GM18951 (cell line): ENCODE measurements around the gene CLEC7A.

ENCODE experiments used
- POLR2A ChIP-seq: IDR thresholded peaks from 4 replicates; pipeline ENCODE4 v1.6.1; 2011; ENCODE audit warnings: mild to moderate bottlenecking; ENCODE audit not compliant: insufficient read length, insufficient read depth; ENCODE audit errors: extremely low read depth
- in situ Hi-C: fragments of 300-500 bp; cut with MboI; formaldehyde crosslinking; loops from one replicate; pipeline ENCODE4 v1.12.0; 2022; ENCODE audit warnings: low sequenced_read_pairs, mixed read lengths, inconsistent platforms; ENCODE audit not compliant: unreplicated experiment

Gene CLEC7A

GRCh38 chr12:10126413-10126812, 3.6 kb downstream of the CLEC7A start:
- TF ChIP-seq POLR2A = no peak
- in situ Hi-C loops = loop anchor here (25.0 kb wide), 2 partner anchors 314 to 489 kb away; no protein-coding TSS in a partner anchor

- no peak for TF ChIP-seq POLR2A
- in situ Hi-C loops = no loop called here
Measured at GRCh38 chr12:10122689-10123088, 7.3 kb downstream of the CLEC7A start.

- in situ Hi-C loops = no loop called here
- no peak for TF ChIP-seq POLR2A
Measured at GRCh38 chr12:10121278-10121677, 8.7 kb downstream of the CLEC7A start.

- in situ Hi-C loops = no loop called here
- TF ChIP-seq POLR2A = no peak
Measured at GRCh38 chr12:10119066-10119465, 10.9 kb downstream of the CLEC7A start.

- in situ Hi-C loops = no loop called here
- no peak for TF ChIP-seq POLR2A
Measured at GRCh38 chr12:10115890-10116289, 14.1 kb downstream of the CLEC7A start.

- in situ Hi-C loops = no loop called here
- TF ChIP-seq POLR2A = no peak
Measured at GRCh38 chr12:10115311-10115710, 14.7 kb downstream of the CLEC7A start.

DNA sequence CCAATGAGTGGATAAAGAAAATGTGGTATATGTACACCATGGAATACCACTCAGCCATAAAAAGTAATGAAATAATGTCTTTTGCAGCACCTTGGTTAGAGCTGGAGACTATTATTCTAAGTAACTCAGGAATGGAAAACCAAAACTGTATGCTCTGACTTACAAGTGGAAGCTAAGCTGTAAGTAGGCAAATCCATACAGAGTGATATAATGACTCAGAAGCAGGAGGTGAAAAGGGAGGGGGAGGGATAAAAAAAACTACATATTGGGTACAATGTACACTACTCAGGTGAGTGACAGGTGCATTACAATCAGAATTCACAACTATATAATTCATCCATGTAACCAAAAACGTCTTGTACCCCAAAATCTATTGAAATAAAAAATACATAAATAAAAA, 16.1 kb downstream of the CLEC7A start:
- TF ChIP-seq POLR2A = no peak
- in situ Hi-C loops = no loop called here

DNA sequence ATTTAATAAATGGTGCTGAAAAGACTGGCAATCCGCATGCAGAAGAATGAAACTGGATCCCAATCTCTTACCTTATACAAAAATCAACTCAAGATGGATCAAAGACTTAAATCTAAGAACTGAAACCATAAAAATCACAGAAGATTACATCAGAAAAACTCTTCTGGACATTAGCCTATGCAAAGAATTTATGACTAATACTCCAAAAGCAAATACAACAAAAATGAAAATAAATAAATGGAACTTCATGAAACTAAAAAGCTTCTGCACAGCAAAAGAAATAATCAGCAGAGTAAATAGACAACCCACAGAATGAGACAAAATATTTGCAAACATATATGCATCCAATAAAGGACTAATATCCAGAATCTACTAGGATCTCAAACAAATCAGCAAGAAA, 16.9 kb downstream of the CLEC7A start:
- in situ Hi-C loops = no loop called here
- TF ChIP-seq POLR2A = no peak

GRCh38 chr12:10111451-10111850, 18.5 kb downstream of the CLEC7A start:
- no peak for TF ChIP-seq POLR2A
- in situ Hi-C loops = no loop called here

DNA sequence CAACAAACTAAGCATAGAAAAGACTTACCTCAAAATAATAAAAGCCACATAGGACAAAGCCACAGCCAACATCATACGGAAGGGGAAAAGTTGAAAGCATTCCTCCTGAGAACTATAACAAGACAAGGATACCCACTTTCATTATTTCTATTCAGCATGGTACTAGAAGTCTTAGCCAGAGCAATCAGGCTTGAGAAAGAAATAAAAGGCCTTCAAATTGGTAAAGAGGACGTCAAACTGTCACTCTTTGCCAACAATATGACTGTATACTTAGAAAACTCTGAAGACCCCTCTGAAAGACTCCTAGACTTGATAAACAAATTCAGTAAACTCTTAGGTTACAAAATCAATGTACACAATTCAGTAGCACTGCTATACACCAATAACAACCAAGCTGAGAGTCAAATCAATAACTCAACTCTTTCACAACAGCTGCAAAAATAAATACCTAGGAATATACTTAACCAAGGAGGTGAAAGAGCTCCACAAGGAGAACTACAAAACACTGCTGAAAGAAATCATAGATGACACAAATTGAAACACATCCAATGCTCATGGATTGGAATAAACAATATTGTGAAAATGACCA, 19.6 kb downstream of the CLEC7A start:
- in situ Hi-C loops = no loop called here
- no peak for TF ChIP-seq POLR2A

- no peak for TF ChIP-seq POLR2A
- in situ Hi-C loops = no loop called here
Measured at GRCh38 chr12:10102322-10102721, 27.7 kb downstream of the CLEC7A start.

- in situ Hi-C loops = no loop called here
- no peak for TF ChIP-seq POLR2A
Measured at GRCh38 chr12:10101648-10102220, 28.3 kb downstream of the CLEC7A start.

DNA sequence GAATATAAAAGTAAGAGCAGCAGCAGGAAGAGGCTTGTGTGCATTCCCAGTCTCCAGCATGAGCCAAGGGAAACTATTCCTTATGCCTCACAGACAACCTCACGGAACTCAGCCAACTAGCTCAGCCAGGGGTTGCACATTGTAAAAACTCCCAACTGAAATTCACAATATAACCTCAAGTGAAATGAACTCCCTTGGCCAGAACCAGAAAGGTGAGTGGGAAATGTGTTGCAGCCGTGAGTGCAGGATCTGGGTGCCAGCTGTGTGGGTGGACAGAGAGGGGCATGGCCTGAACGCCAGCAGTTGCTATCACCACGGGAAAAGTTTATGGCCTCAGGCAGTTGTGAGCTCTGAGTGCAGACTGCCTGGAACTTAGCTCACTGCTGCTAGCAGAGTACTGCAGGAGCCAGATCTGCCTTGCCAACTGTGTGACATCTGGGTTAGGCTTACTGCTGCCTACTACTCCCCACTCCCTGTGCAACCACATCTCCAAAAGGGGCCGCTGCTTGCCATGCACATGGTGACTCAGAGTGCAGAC, 28.9 kb downstream of the CLEC7A start:
- no peak for TF ChIP-seq POLR2A
- in situ Hi-C loops = no loop called here

GRCh38 chr12:10098791-10099190, 31.2 kb downstream of the CLEC7A start, which contains the start of gene CLEC1A:
CLEC1A (minus strand) TSS chr12:10098985; CDS start chr12:10098922, 63 bp downstream.
- in situ Hi-C loops = no loop called here
- TF ChIP-seq POLR2A = no peak
